GM18505 (cell line): ENCODE data around the gene SIRT4.
A peak's percentile ranks its signal among the peaks of the same experiment; 100 is the strongest.

ENCODE experiments used
- ATAC-seq: cut with Tn5 transposase; IDR thresholded peaks from one replicate; pipeline ENCODE4 v1.9.1; 2021; ENCODE audit not compliant: unreplicated experiment
- POLR2A ChIP-seq: IDR thresholded peaks from 4 replicates; pipeline ENCODE4 v1.6.1; 2011; ENCODE audit warnings: borderline replicate concordance; ENCODE audit not compliant: insufficient read depth, insufficient read length; ENCODE audit errors: extremely low read depth

The SIRT4 gene

DNA sequence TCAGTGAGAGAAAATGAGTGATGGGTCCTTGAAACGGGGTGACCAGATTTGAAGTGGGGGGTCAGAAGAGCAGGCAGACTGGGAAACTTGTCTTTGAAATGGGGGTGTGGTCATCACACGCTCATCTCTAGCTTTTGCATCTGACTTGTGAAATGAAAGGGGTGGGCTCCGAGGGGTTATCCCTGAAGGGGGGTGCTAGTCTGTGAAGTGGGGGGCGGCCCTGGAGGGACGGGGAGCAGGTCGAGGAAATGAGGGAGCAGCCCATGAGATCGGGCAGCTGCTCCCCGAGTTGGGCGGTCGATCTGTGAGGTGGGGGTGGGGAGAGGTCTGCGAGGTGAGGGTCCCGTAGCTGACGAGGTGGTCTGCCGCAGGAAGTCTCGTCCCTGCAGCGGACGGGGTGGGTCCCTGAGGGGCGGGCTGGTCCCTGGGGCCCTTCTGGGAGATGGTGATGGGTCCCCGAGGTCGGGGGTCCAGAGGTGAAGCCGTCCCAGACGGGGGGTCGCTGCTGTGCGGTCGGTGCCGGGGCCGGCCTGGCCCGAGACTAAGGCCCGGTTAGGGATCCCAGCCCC is 37.1 kb upstream of the SIRT4 start:
- ATAC-seq: peak; percentile 33
- TF ChIP-seq POLR2A: no peak

DNA sequence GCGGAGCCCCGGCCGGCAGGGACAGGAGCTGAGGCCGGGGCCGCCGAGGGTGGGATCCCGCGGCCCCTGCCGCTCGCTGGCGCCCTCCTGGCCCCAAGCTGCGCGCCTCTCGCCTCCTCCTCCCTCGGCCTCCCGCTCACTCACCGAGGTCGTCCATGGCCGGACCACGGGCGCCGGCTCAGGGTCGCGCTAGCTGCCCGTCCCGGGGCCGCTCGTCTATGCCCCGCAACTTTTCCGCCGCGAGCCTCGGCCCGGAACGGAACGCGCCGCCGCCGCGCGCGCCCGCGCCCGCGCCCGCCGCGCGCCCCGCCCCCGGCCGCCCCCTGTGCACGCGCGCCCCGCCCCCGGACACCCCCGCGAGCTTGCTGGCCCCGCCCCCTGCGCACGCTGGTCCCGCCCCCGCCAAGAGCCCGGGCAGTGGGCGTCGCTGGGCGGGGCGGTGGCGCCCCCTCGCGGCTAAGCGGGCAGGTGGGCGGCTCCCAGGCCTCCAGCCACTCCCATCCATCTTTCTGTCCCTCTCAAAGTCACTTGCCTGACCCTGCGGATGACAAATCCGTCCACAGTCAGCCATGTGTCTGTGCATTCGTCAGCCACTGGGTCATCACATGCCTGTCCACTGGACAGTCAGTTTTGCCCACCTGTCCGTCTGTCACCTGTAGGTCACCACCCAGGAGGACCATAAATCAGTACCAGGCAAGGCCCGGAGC is 36.5 kb upstream of the SIRT4 start, which contains the start of gene PXN:
Gene PXN, minus strand, starts transcription at position 258 of the 707 bp plus-strand sequence. Its CDS starts 101 bp downstream, at position 157.
- peak; percentile 52 for TF ChIP-seq POLR2A
- peak; percentile 74 for ATAC-seq

DNA sequence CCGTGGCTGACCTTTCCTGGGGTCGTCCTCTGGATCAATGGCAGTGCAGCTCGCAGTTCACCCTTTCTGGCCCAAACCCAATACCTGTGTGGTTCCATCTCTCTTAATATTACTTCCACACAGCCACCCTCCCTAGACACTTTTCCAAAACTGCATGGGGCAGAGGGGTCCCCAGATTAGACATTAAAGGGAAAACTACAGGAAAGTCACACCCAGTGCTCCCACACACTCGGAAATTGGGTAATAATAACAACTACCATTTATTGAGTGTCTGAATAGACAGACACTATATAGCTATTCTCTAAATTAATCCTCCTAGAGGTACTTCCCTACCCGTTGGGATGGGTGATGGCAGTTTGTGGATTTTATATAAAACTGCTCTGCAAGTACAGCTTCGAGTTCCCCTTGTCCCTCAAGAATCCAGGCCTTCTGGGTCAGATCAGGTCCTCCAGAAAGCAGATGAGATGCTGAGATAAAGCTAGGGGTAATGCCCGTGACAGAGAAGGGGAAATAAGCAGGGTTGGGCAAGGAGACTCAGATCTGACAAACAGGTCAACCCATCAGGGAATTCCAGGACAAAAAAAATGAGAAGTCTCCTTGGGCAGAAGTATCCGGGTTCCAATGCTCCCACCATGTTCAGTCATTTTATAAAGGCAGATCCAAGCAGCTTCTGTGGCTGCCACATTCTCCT is 35.8 kb upstream of the SIRT4 start:
- no peak for ATAC-seq
- TF ChIP-seq POLR2A: no peak

DNA sequence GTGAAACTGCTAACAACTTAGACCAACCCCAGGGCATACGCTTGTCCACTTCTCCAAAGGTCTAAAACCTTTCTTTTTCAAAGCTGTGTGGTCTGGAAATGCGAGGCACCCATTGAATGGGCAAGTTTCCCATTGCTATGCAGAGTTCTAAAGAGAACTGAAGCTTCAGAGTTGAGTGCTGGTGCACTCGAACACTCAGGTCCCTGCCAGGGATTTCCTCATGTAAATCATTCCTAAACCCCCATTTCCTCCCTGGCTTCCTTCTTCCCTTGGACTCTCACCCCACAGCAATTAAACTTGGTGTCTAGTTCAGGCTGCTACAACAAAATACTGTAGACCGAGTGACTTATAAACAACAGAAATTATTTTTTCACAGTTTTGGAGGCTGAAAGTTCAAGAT is 34.4 kb upstream of the SIRT4 start:
- TF ChIP-seq POLR2A: no peak
- ATAC-seq: no peak

DNA sequence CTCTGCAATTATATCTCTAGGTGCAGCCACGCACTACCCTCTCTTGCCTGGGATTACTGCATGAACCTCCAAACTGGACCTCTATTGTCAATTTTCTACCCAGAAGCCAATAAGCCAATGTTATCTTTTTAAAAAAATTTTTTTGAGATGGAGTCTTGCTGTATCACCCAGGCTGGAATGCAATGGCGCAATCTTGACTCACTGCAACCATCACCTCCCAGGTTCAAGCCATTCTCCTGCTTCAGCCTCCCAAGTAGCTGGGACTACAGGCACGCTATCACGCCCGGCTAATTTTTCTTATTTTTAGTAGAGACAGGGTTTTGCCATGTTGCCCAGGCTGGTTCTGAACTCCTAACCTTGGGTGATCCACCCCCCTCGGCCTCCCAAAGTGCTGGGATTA is 25.4 kb upstream of the SIRT4 start:
- no peak for ATAC-seq
- no peak for TF ChIP-seq POLR2A

DNA sequence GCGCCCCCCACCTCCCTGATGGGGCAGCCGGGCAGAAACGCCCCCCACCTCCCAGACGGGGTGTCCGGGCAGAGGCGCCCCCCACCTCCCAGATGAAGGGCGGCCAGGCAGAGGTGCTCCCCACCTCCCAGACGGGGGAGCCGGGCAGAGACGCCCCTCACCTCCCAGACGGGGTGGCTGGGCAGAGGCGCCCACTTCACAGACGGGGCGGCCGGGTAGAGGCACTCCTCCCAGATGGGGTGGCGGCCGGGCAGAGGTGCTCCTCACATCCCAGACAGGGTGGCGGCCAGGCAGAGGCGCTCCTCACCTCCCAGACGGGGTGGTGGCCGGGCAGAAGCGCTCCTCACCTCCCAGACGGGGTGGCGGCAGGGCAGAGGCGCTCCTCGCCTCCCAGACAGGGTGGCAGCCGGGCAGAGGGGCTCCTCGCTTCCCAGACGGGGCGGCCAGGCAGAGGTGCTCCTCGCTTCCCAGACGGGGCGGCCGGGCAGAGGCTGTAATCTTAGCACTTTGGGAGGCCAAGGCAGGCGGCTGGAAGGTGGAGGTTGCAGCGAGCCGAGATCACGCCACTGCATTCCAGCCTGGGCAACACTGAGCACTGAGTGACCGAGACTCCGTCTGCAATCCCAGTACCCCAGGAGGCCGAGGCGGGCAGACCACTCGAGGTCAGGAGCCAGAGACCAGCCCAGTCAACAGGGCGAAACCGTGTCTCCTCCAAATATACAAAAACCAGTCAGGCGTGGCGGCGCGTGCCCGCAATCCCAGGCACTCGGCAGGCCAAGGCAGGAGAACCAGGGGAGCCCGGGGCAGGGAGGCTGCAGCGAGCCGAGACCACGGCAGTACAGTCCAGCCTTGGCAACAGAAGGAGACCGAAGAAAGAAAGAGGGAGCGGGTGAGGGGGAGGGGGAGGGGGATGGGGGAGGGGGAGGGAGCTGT is 23.7 kb upstream of the SIRT4 start:
- no peak for ATAC-seq
- TF ChIP-seq POLR2A: no peak

DNA sequence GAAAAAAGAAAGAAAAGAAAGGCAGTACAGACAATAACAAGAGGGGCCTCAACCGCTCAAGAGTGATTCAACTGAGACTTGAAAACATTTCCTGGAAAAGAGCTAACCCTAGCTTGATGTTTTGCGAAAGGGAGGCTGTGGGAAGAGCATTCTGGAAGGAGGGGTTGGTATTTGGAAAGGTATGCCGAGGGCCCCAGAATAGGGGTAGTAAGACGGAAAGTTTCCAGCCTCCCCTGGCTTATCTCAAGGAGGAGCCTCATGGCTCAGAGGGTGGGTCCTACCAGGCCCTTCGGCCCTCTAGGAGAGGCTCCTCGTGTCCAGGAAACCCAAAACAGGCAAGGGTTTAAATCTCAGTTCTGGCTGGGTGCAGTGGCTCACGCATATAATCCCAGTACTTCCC is 18.8 kb upstream of the SIRT4 start:
- no peak for ATAC-seq
- TF ChIP-seq POLR2A: no peak

DNA sequence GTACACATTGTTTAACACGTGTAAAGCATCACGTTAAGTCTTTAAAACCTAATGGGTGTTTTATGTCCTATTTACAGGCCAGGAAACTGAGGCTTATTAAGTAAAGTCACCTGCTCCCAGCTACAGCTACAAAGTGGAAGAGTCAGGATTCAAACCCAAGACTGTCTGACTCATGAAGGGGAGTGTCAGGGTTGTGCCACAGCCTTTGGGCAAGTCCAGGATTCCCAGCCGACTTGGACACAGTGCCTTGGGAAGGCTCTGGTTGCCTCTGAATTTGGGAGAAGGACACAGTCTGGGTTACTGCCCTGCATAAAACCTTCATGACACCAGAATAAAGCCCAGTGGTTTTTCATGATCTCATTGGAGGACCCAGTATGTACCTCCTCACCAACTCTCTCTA is 17.7 kb upstream of the SIRT4 start:
- no peak for ATAC-seq
- TF ChIP-seq POLR2A: no peak

DNA sequence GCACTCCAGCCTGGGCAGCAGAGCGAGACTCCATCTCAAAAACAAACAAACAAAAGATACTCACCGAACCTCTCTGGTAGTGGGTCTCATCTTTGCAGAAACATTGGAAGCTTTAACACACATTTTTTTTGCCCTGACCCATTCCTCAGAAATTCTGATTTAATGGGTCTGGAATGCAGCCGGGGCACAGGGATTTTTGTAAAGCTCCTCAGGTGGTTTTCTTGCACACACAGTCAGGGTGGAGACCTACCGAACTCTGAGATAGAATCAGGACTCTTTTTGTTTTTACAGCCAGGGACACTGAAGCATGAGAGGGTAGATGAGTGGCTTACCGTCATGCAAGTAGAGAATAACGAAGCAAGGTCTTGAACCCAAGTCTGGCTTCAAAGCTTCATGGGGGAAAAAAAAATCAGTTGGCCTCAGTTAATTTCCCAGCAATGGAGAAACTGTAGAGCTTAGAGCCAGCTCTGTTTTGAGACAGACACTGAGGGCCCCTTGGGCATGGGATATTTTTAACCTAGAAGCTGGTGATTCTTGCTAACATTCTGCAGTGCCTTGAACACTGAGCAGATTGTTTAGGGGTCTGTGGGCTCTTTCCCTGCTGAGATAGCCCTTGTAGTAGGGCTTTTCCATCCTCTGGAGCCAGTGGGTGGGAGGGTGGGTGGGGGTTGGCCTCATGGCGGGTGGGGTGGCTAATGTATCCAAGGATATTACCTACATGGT is 15.2 kb upstream of the SIRT4 start:
- ATAC-seq: no peak
- no peak for TF ChIP-seq POLR2A

DNA sequence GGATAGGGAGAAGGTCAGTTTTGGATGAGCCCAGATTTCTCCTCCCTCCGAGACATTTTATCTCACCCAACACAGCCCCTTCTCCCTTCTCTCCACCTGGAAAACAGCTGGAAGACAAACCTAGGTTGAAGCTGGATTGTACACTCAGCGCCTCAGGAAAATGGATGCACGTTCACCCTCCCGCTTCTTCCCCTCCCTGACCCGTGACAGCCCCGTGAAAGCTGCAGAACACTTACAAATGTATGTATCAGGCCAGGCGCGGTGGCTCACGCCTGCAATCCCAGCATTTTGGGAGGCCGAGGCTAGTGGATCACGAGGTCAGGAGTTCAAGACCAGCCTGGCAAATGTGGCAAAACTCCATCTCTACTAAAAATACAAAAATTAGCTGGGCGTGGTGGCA is 14.6 kb upstream of the SIRT4 start:
- TF ChIP-seq POLR2A: no peak
- ATAC-seq: no peak

DNA sequence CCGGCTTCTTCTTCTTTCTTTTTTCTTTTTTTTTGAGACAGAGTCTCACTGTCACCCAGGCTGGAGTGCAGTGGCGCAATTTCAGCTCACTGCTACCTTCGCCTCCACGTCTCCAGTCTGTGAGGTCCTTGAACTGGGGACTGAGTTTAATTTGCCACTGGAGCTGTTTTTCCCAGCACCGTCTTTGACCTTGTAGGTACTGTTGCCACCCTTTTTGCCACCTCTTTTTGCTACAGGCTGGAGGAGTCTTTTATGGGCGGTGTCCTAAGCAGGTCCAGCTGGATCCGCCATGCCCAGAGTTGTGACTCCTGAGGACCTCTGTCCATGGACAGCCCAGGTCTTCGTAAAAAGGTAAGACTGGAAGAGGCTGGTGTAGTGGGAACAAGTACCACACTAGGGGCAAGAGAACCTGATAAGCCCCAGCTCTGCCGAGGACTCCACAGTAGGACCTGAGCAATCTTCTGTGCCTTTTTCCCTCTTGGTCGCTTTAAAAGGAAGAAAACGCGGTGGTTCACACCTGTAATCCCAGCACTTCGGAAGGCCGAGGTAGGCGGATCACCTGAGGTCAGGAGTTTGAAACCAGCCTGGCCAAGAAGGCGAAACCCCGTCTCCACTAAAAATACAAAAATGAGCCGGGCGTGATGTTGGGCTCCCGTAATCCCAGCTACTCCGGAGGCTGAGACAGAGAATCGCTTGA is 11.4 kb upstream of the SIRT4 start:
- no peak for TF ChIP-seq POLR2A
- no peak for ATAC-seq

DNA sequence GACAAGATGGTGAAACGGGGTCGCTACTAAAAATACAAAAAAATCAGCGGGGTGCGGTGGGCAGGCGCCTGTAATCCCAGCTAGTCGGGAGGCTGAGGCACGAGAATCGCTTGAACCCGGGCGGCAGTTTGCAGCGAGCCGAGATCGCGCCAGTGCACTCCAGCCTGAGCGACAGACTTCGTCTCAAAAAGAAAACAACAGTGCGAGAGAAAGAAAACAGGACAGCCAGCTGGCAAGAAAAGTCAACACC is 9.8 kb upstream of the SIRT4 start:
- ATAC-seq: peak; percentile 2
- no peak for TF ChIP-seq POLR2A
